ENCODE measurements around the gene BRD7.

- TF ChIP-seq CTCF (IDR thresholded peaks at IDR 0.05; ENCODE audit: insufficient read depth, low read length) (no peak), POLR2AphosphoS5 (IDR thresholded peaks at IDR 0.05; ENCODE audit: low read depth) (no peak), SPI1 (IDR thresholded peaks at IDR 0.05; ENCODE audit: borderline replicate concordance, low read depth) (no peak)
- TF ChIP-seq, protein P1, sequence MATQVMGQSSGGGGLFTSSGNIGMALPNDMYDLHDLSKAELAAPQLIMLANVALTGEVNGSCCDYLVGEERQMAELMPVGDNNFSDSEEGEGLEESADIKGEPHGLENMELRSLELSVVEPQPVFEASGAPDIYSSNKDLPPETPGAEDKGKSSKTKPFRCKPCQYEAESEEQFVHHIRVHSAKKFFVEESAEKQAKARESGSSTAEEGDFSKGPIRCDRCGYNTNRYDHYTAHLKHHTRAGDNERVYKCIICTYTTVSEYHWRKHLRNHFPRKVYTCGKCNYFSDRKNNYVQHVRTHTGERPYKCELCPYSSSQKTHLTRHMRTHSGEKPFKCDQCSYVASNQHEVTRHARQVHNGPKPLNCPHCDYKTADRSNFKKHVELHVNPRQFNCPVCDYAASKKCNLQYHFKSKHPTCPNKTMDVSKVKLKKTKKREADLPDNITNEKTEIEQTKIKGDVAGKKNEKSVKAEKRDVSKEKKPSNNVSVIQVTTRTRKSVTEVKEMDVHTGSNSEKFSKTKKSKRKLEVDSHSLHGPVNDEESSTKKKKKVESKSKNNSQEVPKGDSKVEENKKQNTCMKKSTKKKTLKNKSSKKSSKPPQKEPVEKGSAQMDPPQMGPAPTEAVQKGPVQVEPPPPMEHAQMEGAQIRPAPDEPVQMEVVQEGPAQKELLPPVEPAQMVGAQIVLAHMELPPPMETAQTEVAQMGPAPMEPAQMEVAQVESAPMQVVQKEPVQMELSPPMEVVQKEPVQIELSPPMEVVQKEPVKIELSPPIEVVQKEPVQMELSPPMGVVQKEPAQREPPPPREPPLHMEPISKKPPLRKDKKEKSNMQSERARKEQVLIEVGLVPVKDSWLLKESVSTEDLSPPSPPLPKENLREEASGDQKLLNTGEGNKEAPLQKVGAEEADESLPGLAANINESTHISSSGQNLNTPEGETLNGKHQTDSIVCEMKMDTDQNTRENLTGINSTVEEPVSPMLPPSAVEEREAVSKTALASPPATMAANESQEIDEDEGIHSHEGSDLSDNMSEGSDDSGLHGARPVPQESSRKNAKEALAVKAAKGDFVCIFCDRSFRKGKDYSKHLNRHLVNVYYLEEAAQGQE (IDR thresholded peaks at IDR 0.05; ENCODE audit: insufficient replicate concordance, low read depth): no peak
These were observed 87.3 kb downstream of the BRD7 start for GRCh38 chr16:50281391-50282009.

All from HL-60 (cell line).